ENCODE results near the gene FBXW2. TPM values are rescaled to one million over a fixed set of nuclear protein-coding genes. Genes with fewer than 3 reads are reported as not detected.

The FBXW2 gene
- total and polyA plus RNA-seq, 8 donors, result 7.9 to 78.9 (median 18.0) TPM

- 49 to 69% (median 59%) methylated on average over 2 of the region's 2 CpGs for WGBS, 5 donors
- no peak overlapping the region for H3K27ac ChIP-seq
- H3K4me1 ChIP-seq, result peaks cover 14 to 21% (median 17%) of the 10 kb centered on the region in 4 donors
- no peaks in the 10 kb centered on the region for H3K36me3 ChIP-seq
- intact Hi-C loops (cut with DNase I; ENCODE audit: low total_unique reads), result no loop called here
- TF ChIP-seq EP300 (IDR thresholded peaks at IDR 0.05) (no peak), POLR2A (IDR thresholded peaks at IDR 0.05) (no peak), POLR2AphosphoS5 (IDR thresholded peaks at IDR 0.05) (no peak), CTCF (IDR thresholded peaks at IDR 0.05) (no peak)
- H3K9me3 ChIP-seq, result no peaks in the 10 kb centered on the region
- no peak for DNase-seq
- H3K4me3 ChIP-seq, result no peak overlapping the region
- H3K27me3 ChIP-seq, result no peaks in the 10 kb centered on the region
Measured at GRCh38 chr9:120726484-120726883, 66.7 kb downstream of the FBXW2 start.

GRCh38 chr9:120725907-120726306 is 67.3 kb downstream of the FBXW2 start:
- DNase-seq, result no peak
- intact Hi-C loops (cut with DNase I; ENCODE audit: low total_unique reads), result no loop called here
- WGBS, 5 donors, result 39 to 64% (median 51%) methylated on average over 1 of the region's 1 CpG

GRCh38 chr9:120724757-120725400 is 68.3 kb downstream of the FBXW2 start:
- Histone ChIP-seq H3K4me1 (peaks cover under 1 to 5% (median 2%) of the 10 kb centered on the region in 4 donors), H3K27me3 (no peaks in the 10 kb centered on the region), H3K36me3 (no peaks in the 10 kb centered on the region), H3K4me3 (no peak overlapping the region), H3K9me3 (no peaks in the 10 kb centered on the region), H3K27ac (no peak overlapping the region)
- TF ChIP-seq CTCF (IDR thresholded peaks at IDR 0.05), result no peak
- no peak for TF ChIP-seq EP300 (IDR thresholded peaks at IDR 0.05)
- TF ChIP-seq POLR2A (IDR thresholded peaks at IDR 0.05), result no peak
- no peak for TF ChIP-seq POLR2AphosphoS5 (IDR thresholded peaks at IDR 0.05)
- WGBS, 5 donors, result 78 to 93% (median 85%) methylated on average over 1 of the region's 1 CpG
- intact Hi-C loops (cut with DNase I; ENCODE audit: low total_unique reads), result no loop called here
- no peak for DNase-seq

More at GRCh38 chr9:120725907-120726306, 67.3 kb downstream of the FBXW2 start:
- Histone ChIP-seq H3K4me3 (no peak overlapping the region), H3K27ac (no peak overlapping the region), H3K4me1 (peaks cover 11 to 16% (median 12%) of the 10 kb centered on the region in 4 donors), H3K27me3 (no peaks in the 10 kb centered on the region), H3K36me3 (no peaks in the 10 kb centered on the region), H3K9me3 (no peaks in the 10 kb centered on the region)
- TF ChIP-seq EP300 (IDR thresholded peaks at IDR 0.05), result no peak

GRCh38 chr9:120723565-120723964 is 69.7 kb downstream of the FBXW2 start:
- Histone ChIP-seq H3K4me1 (no peaks in the 10 kb centered on the region), H3K27me3 (no peaks in the 10 kb centered on the region), H3K9me3 (no peaks in the 10 kb centered on the region), H3K27ac (no peak overlapping the region), H3K36me3 (no peaks in the 10 kb centered on the region), H3K4me3 (no peak overlapping the region)
- TF ChIP-seq EP300 (IDR thresholded peaks at IDR 0.05) (no peak), POLR2AphosphoS5 (IDR thresholded peaks at IDR 0.05) (no peak), POLR2A (IDR thresholded peaks at IDR 0.05) (no peak), CTCF (IDR thresholded peaks at IDR 0.05) (no peak)
- WGBS, 5 donors, result 67 to 79% (median 73%) methylated on average over 3 of the region's 3 CpGs
- intact Hi-C loops (cut with DNase I; ENCODE audit: low total_unique reads), result no loop called here
- DNase-seq, result no peak

- WGBS, 5 donors, result 95 to 100% (median 97%) methylated on average over 2 to 4 of the region's 4 CpGs
- intact Hi-C loops (cut with DNase I; ENCODE audit: low total_unique reads), result no loop called here
- Histone ChIP-seq H3K4me1 (peaks cover 3 to 11% (median 6%) of the 10 kb centered on the region in 4 donors), H3K36me3 (no peaks in the 10 kb centered on the region), H3K9me3 (no peaks in the 10 kb centered on the region), H3K27me3 (no peaks in the 10 kb centered on the region), H3K27ac (no peak overlapping the region), H3K4me3 (no peak overlapping the region)
- TF ChIP-seq POLR2A (IDR thresholded peaks at IDR 0.05) (no peak), EP300 (IDR thresholded peaks at IDR 0.05) (no peak), POLR2AphosphoS5 (IDR thresholded peaks at IDR 0.05) (no peak), CTCF (IDR thresholded peaks at IDR 0.05) (no peak)
- DNase-seq, result no peak
Measured at GRCh38 chr9:120720404-120720803, 72.8 kb downstream of the FBXW2 start.

Measured in stomach (tissue), 9 donors.